Immature natural killer cell (primary cell): ENCODE results near the gene KDM4F. TPM values are rescaled to one million over a fixed set of nuclear protein-coding genes. Genes with fewer than 3 reads are reported as not detected.

Source experiments
- DNase-seq, 3 donors: peaks; one replicate each; pipeline ENCODE4 v3.0.0; 2022; ENCODE audit warnings: mixed read lengths in 1 of 3
- H3K27ac Mint-ChIP-seq, 6 donors: one replicate each; pipeline ENCODE4 v1.8.0; 2020; ENCODE audit warnings: mixed read lengths in 6 of 6, mild to moderate bottlenecking in 5 of 6, inconsistent platforms in 4 of 6, moderate library complexity in 3 of 6
- H3K27me3 Mint-ChIP-seq, 3 donors: one replicate each; pipeline ENCODE4 v1.8.0; 2020 to 2021; ENCODE audit warnings: low read depth in 3 of 3, mild to moderate bottlenecking in 3 of 3, mixed read lengths in 3 of 3, moderate library complexity in 3 of 3, inconsistent platforms in 1 of 3
- H3K36me3 Mint-ChIP-seq, 3 donors: one replicate each; pipeline ENCODE4 v1.8.0; 2020; ENCODE audit warnings: mixed read lengths in 3 of 3, inconsistent platforms in 2 of 3, mild to moderate bottlenecking in 2 of 3
- H3K4me1 Mint-ChIP-seq, 2 donors: one replicate each; pipeline ENCODE4 v1.8.0; 2020; ENCODE audit warnings: inconsistent platforms in 2 of 2, mild to moderate bottlenecking in 2 of 2, mixed read lengths in 2 of 2, moderate library complexity in 1 of 2
- H3K4me3 Mint-ChIP-seq, 5 donors: one replicate each; pipeline ENCODE4 v1.8.0; 2020; ENCODE audit warnings: mild to moderate bottlenecking in 5 of 5, mixed read lengths in 5 of 5, inconsistent platforms in 3 of 5, moderate library complexity in 3 of 5
- H3K9me3 Mint-ChIP-seq, 6 donors: one replicate each; pipeline ENCODE4 v1.8.0; 2020; ENCODE audit warnings: mild to moderate bottlenecking in 6 of 6, mixed read lengths in 6 of 6, inconsistent platforms in 4 of 6, moderate library complexity in 3 of 6
- polyA plus RNA-seq, 3 donors: library from polyadenylated mRNA; unstranded; fragments of 300-500 nt; fragmentation: Illumina TruSeq; gene quantifications; one replicate each; pipeline ENCODE4 v1.2.3, GENCODE V29; 2021

The KDM4F gene
- polyA plus RNA-seq, 3 donors from 2014 or later = not detected

DNA sequence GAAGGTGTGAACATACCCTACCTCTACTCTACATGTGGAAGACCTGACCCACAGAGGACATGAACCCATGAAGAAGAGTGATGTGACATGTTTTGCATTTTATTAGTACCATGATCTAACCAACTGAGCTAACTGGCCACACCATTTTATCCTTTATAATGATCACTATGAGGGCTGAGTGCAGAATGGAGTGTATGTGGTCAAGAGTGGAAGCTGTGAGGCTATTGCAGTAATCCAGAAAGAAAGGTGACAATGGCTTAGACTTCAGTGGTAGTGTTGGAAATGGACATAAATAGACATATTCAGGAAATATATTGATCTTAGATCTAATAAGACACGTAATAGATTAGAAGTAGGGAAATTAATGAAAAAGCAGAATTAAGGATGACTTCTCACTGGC, 21.2 kb downstream of the KDM4F start:
- no peaks in the 10 kb centered on the region for H3K36me3 Mint-ChIP-seq
- H3K27ac Mint-ChIP-seq = peak overlapping the region in 2 of 6 donors; percentile 6 to 18
- DNase-seq = no peak
- peak overlapping the region in 1 of 5 donors; percentile 14 for H3K4me3 Mint-ChIP-seq
- no peaks in the 10 kb centered on the region for H3K9me3 Mint-ChIP-seq
- peaks cover 0 to 10% (median 6%) of the 10 kb centered on the region in 3 donors for H3K27me3 Mint-ChIP-seq
- H3K4me1 Mint-ChIP-seq = peaks cover 29 to 53% of the 10 kb centered on the region in 2 donors

DNA sequence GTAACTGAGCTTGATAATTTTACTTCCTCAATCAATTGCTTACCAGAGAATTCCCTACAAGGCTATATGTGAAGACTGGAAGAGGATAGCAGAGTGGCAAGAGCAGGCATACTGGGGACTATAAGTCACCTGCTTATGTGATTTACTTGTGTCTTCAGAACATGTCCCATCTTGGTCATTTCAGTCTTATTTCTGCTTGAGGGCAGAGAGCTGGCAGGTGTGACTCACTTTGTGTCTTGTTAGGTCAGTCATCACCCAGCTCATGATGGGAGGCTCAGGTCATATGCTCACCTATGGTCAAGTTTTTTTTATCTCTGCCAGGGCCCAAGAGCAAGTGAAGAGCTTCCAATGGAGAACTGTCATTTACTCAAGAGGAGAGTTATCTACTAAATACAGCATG, 23.7 kb downstream of the KDM4F start:
- Mint-ChIP-seq H3K27me3 (peaks cover 0 to 3% (median 2%) of the 10 kb centered on the region in 3 donors), H3K4me1 (peaks cover 18 to 42% of the 10 kb centered on the region in 2 donors), H3K4me3 (no peak overlapping the region), H3K27ac (no peak overlapping the region), H3K9me3 (no peaks in the 10 kb centered on the region), H3K36me3 (no peaks in the 10 kb centered on the region)
- no peak for DNase-seq

DNA sequence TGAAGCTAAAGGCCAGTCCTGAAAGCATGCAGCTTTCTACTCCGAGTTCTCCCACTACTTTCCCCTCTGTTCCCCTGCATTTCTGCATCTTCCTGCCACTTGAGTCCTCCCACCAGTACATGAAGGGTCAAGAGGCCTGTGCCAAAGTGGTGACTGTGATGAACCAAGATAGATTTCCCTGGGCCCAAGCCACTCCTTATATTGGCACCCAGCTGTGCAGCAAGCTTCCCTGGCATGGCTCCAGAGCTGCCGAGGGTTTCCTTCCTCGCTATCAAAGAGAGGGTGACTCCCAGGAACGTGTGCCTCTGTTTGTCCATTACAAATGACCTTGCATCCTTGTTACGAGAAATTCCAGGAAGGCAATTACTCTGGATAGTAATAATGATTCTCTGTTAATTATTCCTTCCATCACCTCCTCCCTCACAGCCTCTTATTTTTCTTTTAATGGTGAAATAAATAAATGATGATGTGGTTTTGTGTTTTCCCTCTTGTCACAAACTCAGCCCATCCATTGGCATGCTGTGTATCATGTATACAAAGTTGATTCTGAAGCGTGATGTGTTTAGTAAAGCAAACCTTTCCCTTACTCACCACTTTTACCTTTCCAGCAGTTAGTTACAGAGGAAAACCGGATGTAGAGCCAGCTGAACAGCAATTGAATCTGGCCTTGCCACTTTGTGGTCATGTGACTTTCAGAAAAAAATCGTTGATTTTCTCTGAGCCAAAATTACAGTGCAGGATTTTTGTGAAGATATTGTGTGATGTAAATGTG, 25.8 kb downstream of the KDM4F start:
- no peaks in the 10 kb centered on the region for H3K36me3 Mint-ChIP-seq
- no peak overlapping the region for H3K4me3 Mint-ChIP-seq
- no peak for DNase-seq
- no peak overlapping the region for H3K27ac Mint-ChIP-seq
- H3K9me3 Mint-ChIP-seq = no peaks in the 10 kb centered on the region
- H3K27me3 Mint-ChIP-seq = peaks cover 0 to 3% (median 0%) of the 10 kb centered on the region in 3 donors
- H3K4me1 Mint-ChIP-seq = peaks cover 7 to 22% of the 10 kb centered on the region in 2 donors

DNA sequence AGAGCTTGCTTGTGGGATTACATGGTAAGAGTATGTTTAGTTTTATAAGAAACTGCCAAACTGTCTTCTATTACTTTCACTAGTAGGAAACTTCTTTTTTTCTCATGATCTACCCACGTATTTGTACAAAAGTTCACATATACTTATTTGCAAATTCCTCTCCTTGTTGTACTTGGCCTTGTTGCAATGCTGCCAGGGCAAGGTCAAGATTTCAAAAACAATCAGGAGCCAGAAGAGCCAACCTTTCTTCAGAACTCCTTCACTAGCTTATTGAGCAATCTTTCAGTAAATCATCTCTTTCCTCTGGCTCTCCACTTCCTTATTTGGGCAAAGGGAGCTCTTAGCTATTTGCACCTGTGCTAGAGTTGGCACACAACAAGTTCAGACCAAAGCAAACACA, 27.2 kb downstream of the KDM4F start:
- H3K4me3 Mint-ChIP-seq = no peak overlapping the region
- peaks cover 0 to 5% (median 0%) of the 10 kb centered on the region in 3 donors for H3K27me3 Mint-ChIP-seq
- H3K27ac Mint-ChIP-seq = no peak overlapping the region
- H3K9me3 Mint-ChIP-seq = no peaks in the 10 kb centered on the region
- DNase-seq = no peak
- H3K4me1 Mint-ChIP-seq = peaks cover 0 to 11% of the 10 kb centered on the region in 2 donors
- no peaks in the 10 kb centered on the region for H3K36me3 Mint-ChIP-seq

- no peak overlapping the region for H3K4me3 Mint-ChIP-seq
- H3K27me3 Mint-ChIP-seq = peaks cover 0 to 5% (median 0%) of the 10 kb centered on the region in 3 donors
- no peak overlapping the region for H3K27ac Mint-ChIP-seq
- no peaks in the 10 kb centered on the region for H3K36me3 Mint-ChIP-seq
- H3K9me3 Mint-ChIP-seq = no peaks in the 10 kb centered on the region
- H3K4me1 Mint-ChIP-seq = peaks cover 0 to 5% of the 10 kb centered on the region in 2 donors
- DNase-seq = no peak
Measured at GRCh38 chr11:95076981-95077380, 27.8 kb downstream of the KDM4F start.

DNA sequence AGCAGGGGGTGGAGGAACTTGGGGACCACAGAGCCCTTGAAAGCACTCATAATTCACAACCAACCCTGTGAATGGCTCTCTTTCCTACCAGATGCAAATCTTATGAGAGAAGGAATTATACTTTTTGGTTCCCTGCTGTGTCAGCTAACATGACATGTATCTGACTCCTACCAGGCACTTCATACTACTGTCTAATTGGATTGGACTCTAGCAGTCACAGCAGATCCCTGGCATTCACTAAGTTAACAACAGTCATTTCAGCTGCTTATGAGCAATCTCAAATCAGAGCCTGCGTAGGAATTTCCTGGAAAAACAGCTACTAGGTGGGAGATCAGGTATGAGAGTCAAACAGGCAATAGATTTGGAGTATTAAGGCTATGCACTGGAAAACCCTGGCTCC, 29.3 kb downstream of the KDM4F start:
- no peak for DNase-seq
- H3K4me1 Mint-ChIP-seq = no peaks in the 10 kb centered on the region
- peaks cover 0 to 6% (median 5%) of the 10 kb centered on the region in 3 donors for H3K27me3 Mint-ChIP-seq

GRCh38 chr11:95081010-95081409, 31.8 kb downstream of the KDM4F start:
- H3K4me1 Mint-ChIP-seq = no peaks in the 10 kb centered on the region
- no peak for DNase-seq
- no peaks in the 10 kb centered on the region for H3K36me3 Mint-ChIP-seq
- H3K27me3 Mint-ChIP-seq = peaks cover 0 to 8% (median 3%) of the 10 kb centered on the region in 3 donors
- no peak overlapping the region for H3K27ac Mint-ChIP-seq
- no peak overlapping the region for H3K4me3 Mint-ChIP-seq
- H3K9me3 Mint-ChIP-seq = no peaks in the 10 kb centered on the region

More for the DNA sequence above, 29.3 kb downstream of the KDM4F start:
- Mint-ChIP-seq H3K4me3 (no peak overlapping the region), H3K27ac (no peak overlapping the region), H3K9me3 (no peaks in the 10 kb centered on the region), H3K36me3 (no peaks in the 10 kb centered on the region)

DNA sequence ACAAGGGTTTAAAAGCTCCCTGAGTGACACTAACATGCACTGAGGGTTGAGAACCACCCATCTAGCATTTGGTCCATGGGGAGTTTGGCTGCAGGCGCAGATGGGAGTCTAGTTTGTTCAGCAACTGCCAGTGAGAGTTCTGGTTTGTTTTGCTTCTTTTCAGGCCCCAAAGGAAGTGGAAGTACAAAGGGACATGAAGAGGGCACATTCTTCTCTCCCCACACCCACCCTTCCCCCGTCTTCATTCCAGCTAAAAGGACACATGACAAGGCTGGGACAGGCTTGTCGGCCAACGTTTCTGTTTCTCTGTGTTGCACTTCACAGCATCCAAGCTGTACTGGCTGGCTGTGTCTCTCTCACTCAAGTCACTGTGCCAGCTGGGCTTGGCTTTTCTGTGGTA, 32.2 kb downstream of the KDM4F start:
- no peak overlapping the region for H3K27ac Mint-ChIP-seq
- no peak overlapping the region for H3K4me3 Mint-ChIP-seq
- H3K4me1 Mint-ChIP-seq = no peaks in the 10 kb centered on the region
- no peaks in the 10 kb centered on the region for H3K9me3 Mint-ChIP-seq
- peaks cover 0 to 8% (median 3%) of the 10 kb centered on the region in 3 donors for H3K27me3 Mint-ChIP-seq
- no peak for DNase-seq
- no peaks in the 10 kb centered on the region for H3K36me3 Mint-ChIP-seq

- Mint-ChIP-seq H3K27ac (no peak overlapping the region), H3K9me3 (no peaks in the 10 kb centered on the region), H3K4me1 (no peaks in the 10 kb centered on the region), H3K36me3 (no peaks in the 10 kb centered on the region), H3K27me3 (peaks cover 0 to 8% (median 3%) of the 10 kb centered on the region in 3 donors), H3K4me3 (no peak overlapping the region)
- no peak for DNase-seq
Measured at GRCh38 chr11:95082576-95083001, 33.4 kb downstream of the KDM4F start.

- H3K4me3 Mint-ChIP-seq = no peak overlapping the region
- no peaks in the 10 kb centered on the region for H3K36me3 Mint-ChIP-seq
- H3K27me3 Mint-ChIP-seq = peaks cover 4 to 8% (median 7%) of the 10 kb centered on the region in 3 donors
- no peak overlapping the region for H3K27ac Mint-ChIP-seq
- no peaks in the 10 kb centered on the region for H3K9me3 Mint-ChIP-seq
- peaks cover 12 to 14% of the 10 kb centered on the region in 2 donors for H3K4me1 Mint-ChIP-seq
- no peak for DNase-seq
Measured at GRCh38 chr11:95084509-95084908, 35.3 kb downstream of the KDM4F start.

GRCh38 chr11:95085117-95085816, 36.0 kb downstream of the KDM4F start:
- no peaks in the 10 kb centered on the region for H3K9me3 Mint-ChIP-seq
- DNase-seq = no peak
- H3K27ac Mint-ChIP-seq = peak overlapping the region in 1 of 6 donors; percentile 66
- H3K4me1 Mint-ChIP-seq = peaks cover 14 to 15% of the 10 kb centered on the region in 2 donors
- H3K4me3 Mint-ChIP-seq = no peak overlapping the region
- no peaks in the 10 kb centered on the region for H3K36me3 Mint-ChIP-seq
- H3K27me3 Mint-ChIP-seq = peaks cover 4 to 8% (median 7%) of the 10 kb centered on the region in 3 donors

GRCh38 chr11:95086151-95086550, 36.9 kb downstream of the KDM4F start:
- Mint-ChIP-seq H3K9me3 (no peaks in the 10 kb centered on the region), H3K4me3 (no peak overlapping the region), H3K4me1 (peaks cover 23 to 24% of the 10 kb centered on the region in 2 donors), H3K27ac (peak overlapping the region in 2 of 6 donors; percentile 51 to 86), H3K27me3 (peaks cover 4 to 10% (median 5%) of the 10 kb centered on the region in 3 donors), H3K36me3 (no peaks in the 10 kb centered on the region)
- DNase-seq = no peak

GRCh38 chr11:95086836-95087570, 37.8 kb downstream of the KDM4F start:
- H3K9me3 Mint-ChIP-seq = no peaks in the 10 kb centered on the region
- H3K27me3 Mint-ChIP-seq = peaks cover 4 to 10% (median 5%) of the 10 kb centered on the region in 3 donors
- H3K4me3 Mint-ChIP-seq = no peak overlapping the region
- peaks cover 0 to 2% (median 0%) of the 10 kb centered on the region in 3 donors for H3K36me3 Mint-ChIP-seq
- H3K4me1 Mint-ChIP-seq = peaks cover 29 to 32% of the 10 kb centered on the region in 2 donors
- H3K27ac Mint-ChIP-seq = peak overlapping the region in 4 of 6 donors; percentile 11 to 79 (median 50)
- DNase-seq = no peak
